GM18519 (cell line): ENCODE measurements around the gene ADAMTSL2.

Experiments used
- ATAC-seq: cut with Tn5 transposase; IDR thresholded peaks from one replicate; pipeline ENCODE4 v1.9.1; 2021; ENCODE audit warnings: mild to moderate bottlenecking, moderate library complexity; ENCODE audit not compliant: unreplicated experiment, low FRiP score

The ADAMTSL2 gene

DNA sequence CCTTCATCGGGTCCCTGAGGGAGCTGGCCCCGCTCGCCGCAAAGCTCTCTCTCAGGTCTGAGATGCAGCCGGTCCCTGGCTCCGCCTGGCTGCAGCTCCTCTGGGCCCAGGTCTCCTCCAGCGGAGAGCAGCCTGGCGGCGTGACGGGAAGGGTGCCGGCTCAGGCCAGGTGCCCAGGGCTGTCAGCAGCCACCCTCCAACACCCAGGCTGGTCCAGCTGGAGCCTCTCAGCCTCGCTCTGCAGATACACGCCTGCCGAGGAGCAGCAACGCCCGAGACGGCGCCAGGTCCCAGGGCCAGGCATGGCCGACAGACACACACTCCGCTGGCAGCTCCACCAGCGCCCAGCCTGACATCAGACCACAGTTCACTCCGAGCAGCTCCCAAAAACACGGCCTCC, 49.1 kb downstream of the ADAMTSL2 start:
- no peak for ATAC-seq

DNA sequence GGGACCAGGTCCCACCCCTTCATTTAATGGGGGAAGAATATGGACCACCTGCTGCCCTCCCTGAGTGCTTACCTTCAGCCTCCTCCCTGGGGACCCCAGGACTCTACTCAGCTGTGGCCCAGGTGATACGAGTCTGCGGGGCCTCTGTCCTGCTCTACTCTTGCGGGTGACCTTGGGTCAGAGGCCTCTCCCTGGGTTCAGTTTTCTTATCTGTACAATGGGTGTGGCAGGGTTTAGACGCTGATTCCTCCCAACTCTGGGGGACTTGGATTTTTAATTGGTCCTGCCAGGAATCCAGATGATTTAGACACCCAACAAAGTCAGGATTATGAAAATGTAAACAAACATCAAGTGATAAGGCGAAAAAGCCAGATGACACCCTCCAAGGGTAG, 49.7 kb downstream of the ADAMTSL2 start:
- ATAC-seq: no peak

DNA sequence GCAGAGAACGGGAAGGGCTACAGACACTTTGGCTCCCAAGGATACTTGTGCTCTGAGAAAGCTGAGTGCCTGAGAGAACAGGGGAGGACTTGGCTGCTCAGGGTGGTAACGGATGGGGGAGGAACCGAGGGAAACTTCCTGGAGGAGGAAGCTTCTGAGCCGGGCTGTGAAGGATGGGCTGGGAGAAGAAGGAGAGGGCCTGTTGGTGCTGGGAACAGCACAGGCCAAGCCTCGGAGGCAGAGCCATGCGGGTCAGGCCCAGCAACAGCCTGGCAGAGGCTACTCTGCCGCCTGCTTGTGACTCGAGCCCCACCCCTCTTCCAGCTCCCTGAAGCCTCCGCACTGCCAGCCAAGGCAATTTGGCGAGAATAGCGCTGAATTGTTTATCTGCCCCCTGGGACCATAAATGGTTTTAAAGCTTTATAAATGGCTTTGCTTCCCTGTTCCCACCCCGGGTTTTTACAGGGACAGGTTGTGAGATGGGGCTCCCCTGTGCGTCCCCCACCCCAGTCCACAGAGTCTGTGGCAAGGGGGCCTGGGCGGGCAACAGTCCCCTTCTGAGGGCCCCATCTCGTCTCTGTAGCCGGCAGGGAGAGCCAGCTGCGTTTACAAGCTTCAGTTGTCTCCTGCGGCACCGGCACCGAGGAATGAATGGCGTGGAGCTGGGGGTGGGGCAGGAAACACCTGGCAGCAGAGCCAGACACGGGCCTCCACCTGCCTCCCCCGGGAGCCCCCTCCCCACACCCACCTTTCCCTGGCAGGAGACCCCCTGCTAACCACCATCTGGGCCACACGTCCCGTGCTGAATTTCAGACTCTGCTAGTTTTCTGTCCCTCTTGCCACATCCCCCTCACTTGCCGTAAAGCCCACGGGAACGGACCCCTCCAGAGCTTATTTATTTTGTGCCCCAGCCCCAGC, 50.3 kb downstream of the ADAMTSL2 start:
- no peak for ATAC-seq

DNA sequence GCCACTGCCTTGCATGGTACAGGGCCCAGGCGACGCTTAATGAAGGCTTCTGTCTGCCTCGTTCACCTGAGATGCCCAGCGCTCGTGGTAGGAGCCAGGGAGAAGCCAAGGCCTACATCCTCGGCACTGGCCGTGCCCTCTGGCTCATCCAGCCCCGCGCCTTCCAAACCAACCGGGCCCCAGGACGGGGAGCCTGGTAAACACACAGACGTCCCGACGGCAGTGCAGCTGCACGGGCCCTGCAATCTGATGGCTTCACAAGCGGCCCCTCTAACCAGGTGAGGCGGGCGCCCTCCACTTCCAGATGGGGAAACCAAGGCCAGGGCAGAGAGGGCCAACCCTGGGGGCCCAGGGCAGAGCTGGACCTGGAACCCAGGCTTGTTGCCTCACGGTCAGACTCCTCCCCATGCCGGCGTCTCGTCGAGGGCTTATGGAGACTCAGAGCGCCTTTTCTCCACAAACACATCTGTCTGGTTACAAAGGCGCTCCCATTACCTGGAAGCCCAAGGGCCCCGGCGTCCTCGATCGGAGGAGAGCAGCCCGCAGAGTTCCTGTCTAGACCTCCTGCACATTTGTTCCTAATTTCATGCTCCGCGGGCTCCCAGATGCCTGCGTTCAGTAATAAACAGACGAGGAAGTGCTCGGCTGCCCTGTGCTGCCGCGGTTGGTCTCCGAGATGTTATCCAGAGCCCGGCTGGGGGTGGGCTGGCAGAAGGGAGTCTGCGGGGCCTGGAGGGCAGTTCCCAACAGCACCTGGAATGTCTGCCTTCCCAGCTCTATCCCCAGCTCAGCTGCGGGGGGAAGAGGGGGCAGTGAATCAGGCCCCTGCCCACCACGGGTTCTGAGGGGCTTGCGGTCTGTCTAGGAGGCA, 51.2 kb downstream of the ADAMTSL2 start:
- no peak for ATAC-seq

DNA sequence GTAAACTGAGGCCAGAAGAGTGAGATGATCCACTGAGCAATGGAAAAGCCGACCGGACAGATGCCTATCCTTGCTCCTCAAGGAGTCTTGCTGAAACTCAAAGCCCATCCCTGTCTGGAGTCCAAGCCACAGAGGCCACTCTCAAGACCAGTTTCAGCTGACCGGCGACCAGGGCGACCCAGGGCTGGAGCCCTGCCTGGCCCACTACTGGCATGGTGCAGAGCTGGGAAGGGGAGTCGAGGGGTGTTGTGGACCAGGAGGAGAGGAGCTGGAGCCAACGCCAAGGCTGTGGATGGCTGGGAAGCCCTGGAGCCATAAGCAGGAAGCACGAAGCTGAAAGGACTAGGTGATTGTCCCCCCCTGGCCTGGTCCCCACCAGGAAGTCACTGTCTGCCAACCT, 52.5 kb downstream of the ADAMTSL2 start:
- ATAC-seq: no peak

DNA sequence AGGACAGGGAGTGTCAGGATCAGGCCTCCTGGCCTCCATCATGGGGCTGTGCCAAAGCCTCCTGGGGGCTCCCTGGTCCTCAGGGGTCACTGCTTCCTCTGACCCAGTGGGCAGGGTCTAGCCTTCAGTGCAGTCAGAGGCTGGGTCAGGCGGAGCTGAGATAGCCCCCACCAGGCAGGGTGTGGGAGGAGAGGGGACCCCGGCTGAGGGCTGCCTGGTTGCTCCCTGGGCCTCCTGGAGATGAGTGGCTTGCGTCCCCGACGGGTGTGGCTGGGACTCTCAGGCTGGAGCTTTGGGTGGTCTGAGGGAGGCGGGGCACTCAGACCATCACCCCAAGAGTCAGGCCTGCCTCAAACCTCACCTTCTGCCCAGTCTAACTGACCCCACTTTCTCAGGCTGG, 53.0 kb downstream of the ADAMTSL2 start:
- ATAC-seq: no peak

DNA sequence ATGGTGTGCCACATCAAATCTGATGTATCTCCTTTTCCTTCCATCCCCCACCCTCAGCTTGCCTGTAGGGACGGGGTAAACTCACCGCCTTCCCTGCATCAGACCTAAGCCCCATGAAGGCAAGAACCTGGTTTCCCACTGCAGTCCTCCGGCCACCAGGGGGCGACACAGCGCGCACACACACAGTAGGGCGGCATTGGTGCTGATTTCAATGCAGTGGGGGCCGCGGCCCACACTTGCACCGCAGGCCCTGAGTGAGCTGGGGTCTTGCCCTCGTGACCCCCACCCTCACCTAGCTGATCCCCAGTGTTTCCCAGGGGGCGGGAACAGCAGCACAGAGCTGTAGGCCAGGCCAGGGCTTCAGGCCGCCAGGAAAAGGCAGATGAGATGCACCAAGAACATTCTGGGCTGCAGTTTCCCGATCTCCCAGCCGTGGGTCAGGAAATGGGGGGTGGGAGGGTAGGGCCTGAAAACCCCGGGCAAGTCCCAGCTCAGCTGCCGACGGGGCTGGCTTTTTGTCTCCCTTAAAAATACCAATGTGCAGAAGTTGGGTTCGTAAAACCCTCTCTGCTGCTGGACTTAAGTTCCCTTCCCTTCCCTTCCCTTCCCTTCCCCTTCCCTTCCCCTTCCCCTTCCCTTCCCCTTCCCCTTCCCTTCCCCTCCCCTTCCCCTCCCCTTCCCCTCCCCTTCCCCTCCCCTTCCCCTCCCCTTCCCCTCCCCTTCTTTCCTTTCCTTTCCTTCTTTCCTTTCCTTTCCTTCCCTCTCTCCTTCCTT, 55.1 kb downstream of the ADAMTSL2 start:
- ATAC-seq: no peak

DNA sequence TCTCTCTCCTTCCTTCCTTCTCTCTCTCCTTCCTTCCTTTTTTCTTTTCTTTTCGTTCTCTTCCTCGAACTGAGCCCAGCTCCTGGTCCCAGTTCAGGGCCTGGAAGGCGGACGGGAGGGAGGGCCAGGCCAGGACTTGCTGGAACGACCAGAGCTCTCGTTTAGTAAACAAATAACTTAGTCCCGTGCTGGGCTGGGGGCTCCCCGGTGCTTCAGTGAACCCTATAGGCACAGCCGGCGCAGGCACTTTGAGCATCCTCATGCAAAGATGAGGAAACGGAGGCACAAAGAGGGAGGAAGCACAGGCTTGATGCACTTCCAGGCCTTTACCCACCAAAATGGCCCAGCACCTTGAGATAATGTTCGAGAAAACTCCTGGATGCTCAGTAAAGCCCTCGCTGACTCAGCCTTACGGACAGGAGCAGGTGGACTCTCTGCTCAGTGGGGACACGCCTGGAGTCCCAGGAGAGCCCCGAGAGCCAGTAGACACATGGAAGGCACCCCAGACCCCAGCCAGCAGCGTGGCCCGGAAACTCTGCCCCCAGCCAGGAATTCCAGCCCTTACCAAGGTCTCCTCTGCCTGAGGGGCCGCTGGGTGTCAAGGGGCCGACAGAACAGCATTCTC, 55.8 kb downstream of the ADAMTSL2 start:
- ATAC-seq: no peak

DNA sequence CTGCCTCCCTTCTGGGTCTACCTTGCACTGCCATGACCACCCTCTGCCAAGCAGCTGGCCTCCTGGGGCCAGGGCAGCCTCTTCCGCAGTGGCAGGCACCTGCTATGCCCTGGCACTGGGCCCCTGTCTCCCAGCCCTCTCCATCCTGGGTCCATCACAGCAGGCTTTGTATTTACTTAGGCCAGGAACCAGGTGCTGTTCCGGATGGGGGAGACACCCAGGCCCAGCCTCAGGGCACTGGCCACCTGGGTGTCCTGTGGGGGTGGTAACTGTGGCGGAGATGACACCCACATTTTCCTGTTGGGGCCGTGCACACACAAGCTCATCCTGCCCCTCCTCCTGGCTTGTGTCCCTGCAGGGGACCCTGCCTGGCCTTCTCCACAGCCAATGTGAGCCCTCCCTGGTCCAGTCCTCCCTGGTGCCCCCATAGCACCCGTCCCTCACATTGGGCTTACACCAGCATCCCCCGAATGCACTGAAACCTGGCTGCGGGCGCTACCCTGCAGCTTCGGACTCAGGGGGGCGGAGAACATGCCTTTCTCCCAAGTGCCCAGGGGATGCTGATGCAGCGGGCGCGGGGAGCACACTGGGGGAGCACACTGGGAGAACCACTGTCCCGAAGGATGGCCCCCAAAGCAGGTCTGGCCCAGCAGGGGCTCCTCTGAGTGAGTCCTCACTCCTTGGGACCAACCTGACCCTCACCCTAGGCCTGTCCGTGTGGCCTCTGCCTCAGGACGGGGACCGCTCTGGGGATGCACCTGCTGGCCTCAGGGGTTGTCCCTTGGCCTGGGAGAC, 56.8 kb downstream of the ADAMTSL2 start:
- no peak for ATAC-seq

DNA sequence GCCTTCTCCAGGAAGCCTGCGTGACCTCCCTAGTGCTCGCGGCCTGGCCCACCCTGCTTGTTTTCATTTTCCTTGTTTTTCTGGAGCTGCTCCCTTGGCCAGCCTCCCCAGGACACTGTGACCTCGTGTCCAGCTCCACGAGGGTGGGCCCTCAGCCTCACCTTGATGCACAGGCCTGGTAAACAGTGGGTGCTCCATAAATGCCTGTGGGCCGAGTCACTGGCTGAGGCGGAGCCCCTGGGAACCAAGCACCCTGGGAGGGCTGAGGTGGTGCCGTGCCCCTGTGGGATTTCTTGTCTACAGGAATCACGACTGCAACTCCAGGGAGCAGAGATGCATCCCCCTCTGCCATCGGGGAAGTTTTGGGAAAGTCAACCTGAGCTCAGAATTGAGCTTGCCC, 57.5 kb downstream of the ADAMTSL2 start:
- no peak for ATAC-seq

DNA sequence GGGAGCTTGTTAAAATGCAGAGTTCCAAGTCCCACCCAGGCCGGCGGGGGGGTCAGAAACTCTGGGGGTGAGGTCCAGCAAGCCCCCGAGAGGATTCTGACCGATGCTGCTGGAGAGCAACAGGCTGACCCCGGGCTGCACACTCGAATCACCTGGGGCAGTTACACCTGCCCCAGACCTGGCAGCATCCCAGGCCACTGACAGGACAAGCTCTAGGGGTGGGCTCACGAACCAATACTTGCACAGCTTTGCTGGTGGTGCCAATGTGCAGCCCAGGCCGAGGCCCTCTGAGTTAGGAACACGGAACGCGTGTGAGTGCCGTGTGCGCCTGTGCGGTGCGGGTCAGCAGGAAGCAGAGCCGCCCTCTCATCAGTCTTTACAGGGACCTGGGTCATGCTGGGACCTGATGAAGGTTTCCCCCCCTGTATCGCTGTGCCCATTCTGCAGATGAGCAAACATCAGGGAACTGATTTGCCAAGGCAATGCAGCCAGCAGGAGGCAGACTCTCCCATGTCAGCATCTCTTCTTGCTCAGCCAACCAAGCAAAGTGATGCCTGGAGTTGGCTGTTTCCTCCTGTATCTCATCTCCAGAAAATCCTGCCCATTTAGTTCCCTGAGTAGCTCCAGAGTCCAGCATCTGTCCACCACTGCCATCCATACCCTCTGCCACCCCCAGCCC, 58.4 kb downstream of the ADAMTSL2 start:
- no peak for ATAC-seq

DNA sequence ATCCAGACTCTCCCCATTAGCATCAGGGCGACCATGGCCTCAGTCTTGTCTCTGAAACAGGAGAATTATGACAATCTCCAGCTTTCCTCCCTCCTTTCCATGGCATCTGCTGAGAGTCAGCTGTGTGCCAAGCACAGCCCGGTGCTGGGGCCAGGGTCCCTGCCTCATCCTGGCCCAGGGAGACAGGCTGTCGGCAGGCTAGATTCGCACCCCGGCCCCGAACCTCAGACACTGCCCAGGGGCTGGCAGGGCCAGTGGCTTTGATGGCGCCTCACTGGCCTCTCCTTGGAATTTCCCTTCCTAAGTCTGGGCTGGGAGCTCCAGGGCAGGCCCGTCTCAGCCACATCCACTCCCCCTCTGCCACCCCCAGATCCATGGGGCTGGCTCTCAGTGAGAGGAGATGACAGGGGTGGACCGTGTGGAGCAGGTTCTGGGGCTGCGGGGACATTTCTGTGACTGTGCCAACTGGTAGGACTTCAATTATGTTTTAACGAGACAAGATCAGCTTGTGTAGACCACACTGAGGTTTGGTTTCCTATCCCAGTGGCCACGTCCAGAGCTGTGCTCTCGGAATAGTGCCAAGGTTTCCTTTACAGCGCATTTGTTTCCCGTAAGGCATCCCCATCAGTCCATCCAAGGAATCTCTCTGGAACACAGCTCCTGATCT, 59.2 kb downstream of the ADAMTSL2 start:
- no peak for ATAC-seq

DNA sequence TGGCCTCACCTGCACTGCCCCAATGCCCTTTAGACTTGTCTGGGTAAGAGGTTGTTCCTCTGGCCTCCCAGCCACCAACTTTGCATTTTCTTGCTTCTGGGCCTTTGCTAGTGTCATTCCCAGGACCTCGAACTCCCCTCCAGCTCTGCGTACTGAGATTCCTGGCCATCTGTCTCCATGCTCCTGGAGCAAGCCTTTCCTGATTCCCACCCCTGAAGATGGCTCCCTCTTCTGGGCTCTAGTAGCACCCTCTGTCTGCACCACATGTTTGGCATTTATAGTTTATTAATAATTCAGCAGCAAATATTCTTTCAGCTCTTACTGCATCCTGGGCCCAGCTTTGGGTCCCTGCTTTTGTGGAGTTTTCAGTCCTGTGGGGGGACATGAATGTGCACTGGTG, 59.8 kb downstream of the ADAMTSL2 start:
- no peak for ATAC-seq

DNA sequence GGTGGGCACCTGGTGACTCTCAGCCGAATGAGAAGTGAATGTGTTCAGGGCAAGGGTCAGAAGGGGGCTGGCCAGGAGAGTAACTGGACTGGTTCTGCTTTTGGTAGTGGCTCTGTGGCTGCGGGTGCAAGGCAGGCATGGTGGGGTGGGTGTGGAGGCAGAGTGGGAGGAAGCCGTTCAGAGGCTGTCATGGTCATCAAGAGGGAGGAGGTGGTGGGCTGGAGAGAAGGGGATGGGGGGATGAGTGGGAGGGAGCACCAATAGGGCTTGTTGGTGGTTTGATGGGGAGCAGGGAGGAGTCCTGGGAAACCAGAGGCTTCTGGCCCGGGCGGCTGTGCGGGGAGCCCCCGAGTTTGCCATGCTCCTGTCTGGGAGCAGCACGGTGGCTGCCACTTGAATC, 61.4 kb downstream of the ADAMTSL2 start:
- no peak for ATAC-seq

DNA sequence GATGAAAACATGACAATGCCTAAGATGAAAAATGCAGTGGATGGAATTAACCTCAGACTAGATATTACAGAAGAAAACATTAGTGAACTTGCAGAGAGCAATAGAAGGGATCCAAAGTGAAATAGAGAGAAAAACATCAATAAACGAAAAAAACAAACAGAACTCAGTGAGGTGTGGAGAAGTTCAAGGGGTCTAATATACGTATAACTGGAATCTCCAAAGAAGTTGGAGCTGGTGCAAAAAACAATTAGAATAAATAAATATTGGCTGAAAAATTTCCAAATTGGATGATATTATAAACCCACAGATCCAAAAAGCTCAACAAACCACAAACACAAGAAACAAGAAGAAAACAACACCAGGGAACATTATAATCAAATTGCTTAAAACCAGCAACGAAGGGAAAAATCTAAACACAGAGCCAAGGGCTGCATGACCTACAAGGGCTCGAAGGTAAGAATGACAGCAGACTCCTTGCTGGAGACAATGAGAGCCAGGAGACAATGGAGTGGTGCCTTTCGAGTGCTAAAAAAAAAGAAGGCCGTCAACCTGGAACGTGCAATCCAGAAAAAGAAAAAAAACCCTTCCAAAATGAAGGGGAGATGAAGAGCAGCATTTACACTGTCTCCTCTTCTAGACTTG, 62.9 kb downstream of the ADAMTSL2 start:
- no peak for ATAC-seq

DNA sequence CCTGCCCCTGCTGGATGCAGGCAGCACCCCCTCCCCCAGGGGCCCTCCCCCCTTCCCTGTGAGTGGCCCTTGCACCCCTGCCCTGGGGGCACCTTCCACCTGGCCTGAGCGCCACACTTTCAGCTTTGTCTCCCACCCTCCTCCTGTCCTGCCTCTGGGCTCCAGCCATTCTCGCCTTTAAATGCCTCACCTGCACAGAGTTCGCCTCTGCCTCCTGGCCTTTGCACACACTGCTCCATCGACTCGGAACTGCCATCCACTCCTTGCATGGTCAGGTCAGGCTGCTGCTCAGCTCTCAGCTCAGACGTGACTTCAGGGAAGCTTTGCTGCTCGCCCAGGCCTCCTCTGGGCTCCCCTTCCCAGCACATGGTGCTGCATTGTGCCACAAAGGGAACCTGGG, 64.5 kb downstream of the ADAMTSL2 start:
- no peak for ATAC-seq

DNA sequence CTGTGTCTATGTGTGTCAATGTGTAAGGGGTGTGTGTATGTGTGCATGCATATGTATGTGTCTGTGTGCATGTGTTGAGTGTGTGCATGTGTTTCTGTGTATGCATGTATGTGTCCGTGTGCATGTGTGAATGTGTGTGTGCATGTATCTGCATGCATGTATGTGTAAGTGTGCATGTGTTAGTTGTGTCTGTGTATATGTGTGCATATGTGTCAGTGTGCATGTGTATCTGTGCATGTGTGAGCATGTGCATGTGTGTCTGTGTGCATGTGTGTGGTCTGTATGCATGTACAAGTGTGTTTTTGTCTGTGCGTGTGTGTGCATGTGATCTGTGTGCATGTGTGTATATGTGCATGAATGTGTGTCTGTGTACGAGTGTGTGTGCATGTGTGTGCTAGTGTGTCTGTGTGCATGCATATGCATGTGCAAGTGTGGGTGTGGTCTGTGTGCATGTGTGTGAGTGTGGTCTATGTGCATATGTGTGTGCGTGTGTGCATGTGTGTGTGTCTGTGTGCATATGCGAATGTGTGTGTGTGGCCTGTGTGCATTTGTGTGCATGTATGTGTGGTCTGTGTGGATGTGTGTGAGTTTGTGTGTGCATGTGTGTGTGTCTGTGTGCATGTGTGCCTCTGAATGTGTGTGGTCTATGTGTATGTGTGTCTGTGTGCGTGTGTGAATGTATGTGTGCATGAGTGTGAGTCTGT, 65.1 kb downstream of the ADAMTSL2 start:
- ATAC-seq: no peak
